ENCODE data around the gene WDR45. TPM values are rescaled to one million over a fixed set of nuclear protein-coding genes. Genes with fewer than 3 reads are reported as not detected.
A peak's percentile ranks its signal among the peaks of the same experiment; 100 is the strongest.

Gene WDR45
- total RNA-seq, 1 donor from 2014 or later, result 59.9 TPM

DNA sequence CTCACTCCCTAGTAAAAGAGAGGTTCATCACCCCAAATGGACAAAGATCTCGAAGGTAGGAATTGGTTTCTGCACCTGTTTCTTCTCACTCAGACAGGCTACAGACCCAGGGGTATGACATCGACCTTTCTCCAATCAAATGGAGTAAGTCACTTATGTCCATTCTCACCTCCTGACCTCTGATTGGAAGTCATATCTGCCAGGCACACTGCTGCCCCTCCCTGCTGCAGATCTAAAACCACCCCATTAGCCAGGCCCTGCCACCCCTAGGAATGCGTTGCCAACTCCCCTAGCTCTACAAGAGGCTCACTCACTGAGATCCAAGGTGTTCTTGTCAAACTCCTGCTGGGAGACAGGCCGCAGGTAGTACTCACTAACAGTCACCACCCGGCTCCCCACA lies 37.0 kb upstream of the WDR45 start:
- peaks cover 19% of the 10 kb centered on the region for H3K9me3 Mint-ChIP-seq
- peaks cover 30% of the 10 kb centered on the region for H3K36me3 Mint-ChIP-seq
- no peaks in the 10 kb centered on the region for H3K27me3 Mint-ChIP-seq (ENCODE audit: low read depth)
- no peak overlapping the region for H3K4me3 Mint-ChIP-seq
- no peak for TF ChIP-seq CTCF (IDR thresholded peaks at IDR 0.05; ENCODE audit: unreplicated experiment)
- no peak overlapping the region for H3K27ac Mint-ChIP-seq
- no peaks in the 10 kb centered on the region for H3K4me1 Mint-ChIP-seq
- DNase-seq (ENCODE audit: low spot score in 2 of 2, unreplicated experiment in 2 of 2), result no peak

GRCh38 chrX:49116076-49116475 lies 36.4 kb upstream of the WDR45 start:
- peaks cover 16% of the 10 kb centered on the region for H3K9me3 Mint-ChIP-seq
- H3K27ac Mint-ChIP-seq, result no peak overlapping the region
- no peak overlapping the region for H3K4me3 Mint-ChIP-seq
- H3K4me1 Mint-ChIP-seq, result no peaks in the 10 kb centered on the region
- DNase-seq (ENCODE audit: low spot score in 2 of 2, unreplicated experiment in 2 of 2), result no peak
- no peak for TF ChIP-seq CTCF (IDR thresholded peaks at IDR 0.05; ENCODE audit: unreplicated experiment)
- peaks cover 26% of the 10 kb centered on the region for H3K36me3 Mint-ChIP-seq
- no peaks in the 10 kb centered on the region for H3K27me3 Mint-ChIP-seq (ENCODE audit: low read depth)

- H3K27ac Mint-ChIP-seq, result no peak overlapping the region
- H3K4me3 Mint-ChIP-seq, result no peak overlapping the region
- DNase-seq (ENCODE audit: low spot score in 2 of 2, unreplicated experiment in 2 of 2), result no peak
- no peaks in the 10 kb centered on the region for H3K27me3 Mint-ChIP-seq (ENCODE audit: low read depth)
- TF ChIP-seq CTCF (IDR thresholded peaks at IDR 0.05; ENCODE audit: unreplicated experiment), result no peak
- H3K4me1 Mint-ChIP-seq, result no peaks in the 10 kb centered on the region
- peaks cover 18% of the 10 kb centered on the region for H3K36me3 Mint-ChIP-seq
- H3K9me3 Mint-ChIP-seq, result peaks cover 16% of the 10 kb centered on the region
These were observed 32.1 kb upstream of the WDR45 start for GRCh38 chrX:49111791-49112190.

- H3K36me3 Mint-ChIP-seq, result peaks cover 14% of the 10 kb centered on the region
- H3K27ac Mint-ChIP-seq, result no peak overlapping the region
- H3K4me3 Mint-ChIP-seq, result no peak overlapping the region
- no peak for TF ChIP-seq CTCF (IDR thresholded peaks at IDR 0.05; ENCODE audit: unreplicated experiment)
- H3K4me1 Mint-ChIP-seq, result no peaks in the 10 kb centered on the region
- DNase-seq (ENCODE audit: low spot score in 2 of 2, unreplicated experiment in 2 of 2), result no peak
- H3K27me3 Mint-ChIP-seq (ENCODE audit: low read depth), result no peaks in the 10 kb centered on the region
- H3K9me3 Mint-ChIP-seq, result peaks cover 11% of the 10 kb centered on the region
These were observed 30.7 kb upstream of the WDR45 start for GRCh38 chrX:49110417-49110816.

GRCh38 chrX:49108641-49109040 lies 29.0 kb upstream of the WDR45 start:
- H3K36me3 Mint-ChIP-seq, result peaks cover 12% of the 10 kb centered on the region
- H3K27me3 Mint-ChIP-seq (ENCODE audit: low read depth), result no peaks in the 10 kb centered on the region
- TF ChIP-seq CTCF (IDR thresholded peaks at IDR 0.05; ENCODE audit: unreplicated experiment), result no peak
- no peak overlapping the region for H3K27ac Mint-ChIP-seq
- H3K9me3 Mint-ChIP-seq, result peaks cover 11% of the 10 kb centered on the region
- no peak for DNase-seq (ENCODE audit: low spot score in 2 of 2, unreplicated experiment in 2 of 2)
- no peak overlapping the region for H3K4me3 Mint-ChIP-seq
- no peaks in the 10 kb centered on the region for H3K4me1 Mint-ChIP-seq

DNA sequence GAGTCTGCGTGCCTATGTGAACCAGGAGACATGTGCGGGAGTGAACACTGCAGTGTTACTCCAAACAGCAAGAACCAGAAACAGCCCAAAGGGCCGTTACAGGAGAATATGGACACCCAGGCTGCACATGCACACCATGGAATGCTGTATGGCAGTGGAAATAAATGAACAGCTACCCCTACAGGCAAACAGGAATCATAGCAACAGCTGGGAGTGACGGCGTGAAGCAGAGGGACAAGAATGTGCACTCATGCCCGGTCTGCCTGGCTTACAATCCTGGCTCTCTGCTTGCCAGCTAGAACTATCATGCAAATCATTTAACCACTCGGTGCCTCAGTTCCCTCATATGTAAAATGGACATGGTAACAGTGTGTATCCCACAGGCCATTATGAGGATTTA lies 27.2 kb upstream of the WDR45 start:
- Mint-ChIP-seq H3K9me3 (peaks cover 6% of the 10 kb centered on the region), H3K36me3 (peaks cover 4% of the 10 kb centered on the region), H3K27me3 (ENCODE audit: low read depth) (no peaks in the 10 kb centered on the region), H3K4me1 (no peaks in the 10 kb centered on the region), H3K27ac (no peak overlapping the region), H3K4me3 (no peak overlapping the region)
- no peak for DNase-seq (ENCODE audit: low spot score in 2 of 2, unreplicated experiment in 2 of 2)
- peak; percentile 28 for TF ChIP-seq CTCF (IDR thresholded peaks at IDR 0.05; ENCODE audit: unreplicated experiment)
